Stimulated activated CD4-positive, alpha-beta T cell treated with anti-CD3 and anti-CD28 coated beads, Interleukin-15, amount 100 ng/mL, for 48 hours (primary cell): ENCODE results near the gene SLC8A3.

Experiments
- DNase-seq, 2 donors: peaks; one replicate each; pipeline ENCODE4 v3.0.0-alpha.2; 2020; ENCODE audit warnings: low read depth in 2 of 2

The SLC8A3 gene

GRCh38 chr14:70069186-70069585, 119.6 kb downstream of the SLC8A3 start:
- DNase-seq, result no peak

- DNase-seq, result no peak
Measured at GRCh38 chr14:70067810-70068209, 120.9 kb downstream of the SLC8A3 start.

GRCh38 chr14:70064136-70064865, 124.5 kb downstream of the SLC8A3 start:
- DNase-seq, result no peak

GRCh38 chr14:70061108-70061507, 127.6 kb downstream of the SLC8A3 start:
- DNase-seq, result no peak

- no peak for DNase-seq
Measured at GRCh38 chr14:70059545-70059944, 129.2 kb downstream of the SLC8A3 start.

GRCh38 chr14:70057519-70058136, 131.1 kb downstream of the SLC8A3 start:
- DNase-seq, result no peak

- no peak for DNase-seq
Measured at GRCh38 chr14:70052990-70053389, 135.8 kb downstream of the SLC8A3 start.

GRCh38 chr14:70050136-70050535, 138.6 kb downstream of the SLC8A3 start:
- no peak for DNase-seq

GRCh38 chr14:70049605-70050004, 139.1 kb downstream of the SLC8A3 start:
- no peak for DNase-seq

- DNase-seq, result no peak
Measured at GRCh38 chr14:70048313-70048654, 140.5 kb downstream of the SLC8A3 start.

GRCh38 chr14:70047598-70048312, 141.0 kb downstream of the SLC8A3 start:
- DNase-seq, result no peak

- DNase-seq, result peak in 1 of 2 donors; percentile 7
Measured at GRCh38 chr14:70045844-70046535, 142.8 kb downstream of the SLC8A3 start.

- no peak for DNase-seq
Measured at GRCh38 chr14:70045310-70045709, 143.4 kb downstream of the SLC8A3 start.

GRCh38 chr14:70043001-70043400, 145.8 kb downstream of the SLC8A3 start:
- no peak for DNase-seq

- DNase-seq, result no peak
Measured at GRCh38 chr14:70036665-70037064, 152.1 kb downstream of the SLC8A3 start.

- no peak for DNase-seq
Measured at GRCh38 chr14:70034257-70034656, 154.5 kb downstream of the SLC8A3 start.

- no peak for DNase-seq
Measured at GRCh38 chr14:70033561-70033960, 155.2 kb downstream of the SLC8A3 start.

GRCh38 chr14:70033116-70033515, 155.6 kb downstream of the SLC8A3 start:
- no peak for DNase-seq

- no peak for DNase-seq
Measured at GRCh38 chr14:70032447-70032846, 156.3 kb downstream of the SLC8A3 start.

- DNase-seq, result no peak
Measured at GRCh38 chr14:70032016-70032415, 156.7 kb downstream of the SLC8A3 start.

GRCh38 chr14:70029296-70030132, 159.2 kb downstream of the SLC8A3 start:
- DNase-seq, result no peak
